Heart left ventricle (tissue), 13 donors: ENCODE measurements around the gene BATF3.

ENCODE experiments used
- POLR2A ChIP-seq, 2 donors: fragments of 450-650 bp; IDR thresholded peaks; one replicate each; pipeline ENCODE4 v1.6.1; 2017; ENCODE audit warnings: antibody characterized with exemption in 2 of 2, mild to moderate bottlenecking in 2 of 2, moderate library complexity in 2 of 2
- TF ChIP-seq, protein P1 (sequence below), 12 donors: fragments of 200-600 bp; sonication (generic) in 4 of 12; IDR thresholded peaks; one replicate each; pipeline versions ENCODE4 v1.5.0 to v1.8.0; 2018 to 2022; ENCODE audit warnings: antibody characterized with exemption in 12 of 12, mild to moderate bottlenecking in 5 of 12
- donor health status: ischemic (EF 13 %, LVEDD 7.1; RV severe dilation, severe dysfunction).
- donor health status: DM: no; HTN: yes; CAD: no.
- donor health status: DM: no; HTN: no; CAD: no.
- donor health status: ischemic (EF 25% LVEDD 6.9; RV normal size, moderate dysfunction).
- donor health status: ischemic (EF 25% LVEDD 5.7; RV mildly dilated, moderate dysfunction).
- donor health status: ischemic (EF 35%, LVEDD 5.7; RV mildly dilated, moderate dysfunction).
- donor health status: nonischemic (EF 11% LVEDD 7.7; RV severe dilation, severe dysfunction).
- donor health status: DM: yes; HTN: yes; CAD: no.
- donor health status: PGD.
- donor health status: ischemic (EF 29% LVEDD 5.4; RV normal size, mild dysfunction).
- donor health status: nonischemic (EF 23%, LVEDD 6.1; RV moderate dilation, normal function).

- TF ChIP-seq, protein P1, sequence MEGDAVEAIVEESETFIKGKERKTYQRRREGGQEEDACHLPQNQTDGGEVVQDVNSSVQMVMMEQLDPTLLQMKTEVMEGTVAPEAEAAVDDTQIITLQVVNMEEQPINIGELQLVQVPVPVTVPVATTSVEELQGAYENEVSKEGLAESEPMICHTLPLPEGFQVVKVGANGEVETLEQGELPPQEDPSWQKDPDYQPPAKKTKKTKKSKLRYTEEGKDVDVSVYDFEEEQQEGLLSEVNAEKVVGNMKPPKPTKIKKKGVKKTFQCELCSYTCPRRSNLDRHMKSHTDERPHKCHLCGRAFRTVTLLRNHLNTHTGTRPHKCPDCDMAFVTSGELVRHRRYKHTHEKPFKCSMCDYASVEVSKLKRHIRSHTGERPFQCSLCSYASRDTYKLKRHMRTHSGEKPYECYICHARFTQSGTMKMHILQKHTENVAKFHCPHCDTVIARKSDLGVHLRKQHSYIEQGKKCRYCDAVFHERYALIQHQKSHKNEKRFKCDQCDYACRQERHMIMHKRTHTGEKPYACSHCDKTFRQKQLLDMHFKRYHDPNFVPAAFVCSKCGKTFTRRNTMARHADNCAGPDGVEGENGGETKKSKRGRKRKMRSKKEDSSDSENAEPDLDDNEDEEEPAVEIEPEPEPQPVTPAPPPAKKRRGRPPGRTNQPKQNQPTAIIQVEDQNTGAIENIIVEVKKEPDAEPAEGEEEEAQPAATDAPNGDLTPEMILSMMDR (IDR thresholded peaks at IDR 0.05) = no peak
- no peak for TF ChIP-seq POLR2A (IDR thresholded peaks at IDR 0.05)
These were observed 24.8 kb downstream of the BATF3 start for GRCh38 chr1:212674872-212675271.
